HepG2 (cell line): ENCODE data around the gene SUSD3. TPM values are rescaled to one million over a fixed set of nuclear protein-coding genes. Genes with fewer than 3 reads are reported as not detected.

Experiments used
- EED ChIP-seq: sonication (generic); formaldehyde crosslinking; IDR thresholded peaks from 2 replicates; pipeline ENCODE4 v1.5.0; 2020; ENCODE audit warnings: mild to moderate bottlenecking, missing genetic modification reagents
- HIVEP1 ChIP-seq: sonication (generic); formaldehyde crosslinking; IDR thresholded peaks from 2 replicates; pipeline ENCODE4 v1.4.0; 2020; ENCODE audit warnings: mild to moderate bottlenecking, missing genetic modification reagents
- IKZF1 ChIP-seq: fragments of 450-650 bp; IDR thresholded peaks from 2 replicates; pipeline ENCODE4 v1.7.1; 2016
- KLF9 ChIP-seq: IDR thresholded peaks from 2 replicates; pipeline ENCODE4 v1.6.1; 2016; ENCODE audit warnings: low read depth
- MED1 ChIP-seq: sonication (generic); formaldehyde crosslinking; IDR thresholded peaks from 2 replicates; pipeline ENCODE4 v1.4.0; 2020; ENCODE audit warnings: missing genetic modification reagents
- NFE2L1 ChIP-seq: sonication (generic); formaldehyde crosslinking; IDR thresholded peaks from 2 replicates; pipeline ENCODE4 v1.4.0; 2020; ENCODE audit warnings: missing genetic modification reagents, mild to moderate bottlenecking, borderline replicate concordance
- PAX8 ChIP-seq: sonication (generic); formaldehyde crosslinking; IDR thresholded peaks from 2 replicates; pipeline ENCODE4 v1.8.0; 2022; ENCODE audit warnings: mild to moderate bottlenecking, missing genetic modification reagents, borderline replicate concordance
- SP4 ChIP-seq: sonication (generic); formaldehyde crosslinking; IDR thresholded peaks from 2 replicates; pipeline ENCODE4 v1.8.1; 2023; ENCODE audit warnings: mild to moderate bottlenecking, missing genetic modification reagents
- SRY ChIP-seq: sonication (generic); formaldehyde crosslinking; IDR thresholded peaks from 2 replicates; pipeline ENCODE4 v1.8.0; 2022; ENCODE audit warnings: mild to moderate bottlenecking, missing genetic modification reagents
- YEATS4 ChIP-seq: sonication (generic); formaldehyde crosslinking; IDR thresholded peaks from 2 replicates; pipeline ENCODE4 v1.4.0; 2020; ENCODE audit warnings: missing genetic modification reagents, borderline replicate concordance
- ZC3H13 ChIP-seq: sonication (generic); formaldehyde crosslinking; IDR thresholded peaks from 2 replicates; pipeline ENCODE4 v1.8.1; 2023; ENCODE audit warnings: mild to moderate bottlenecking, missing genetic modification reagents, moderate library complexity
- ZNF337 ChIP-seq: sonication (generic); formaldehyde crosslinking; IDR thresholded peaks from 2 replicates; pipeline ENCODE4 v1.5.1; 2020; ENCODE audit warnings: missing genetic modification reagents, low read depth, mild to moderate bottlenecking, borderline replicate concordance
- ZNF501 ChIP-seq: sonication (generic); formaldehyde crosslinking; IDR thresholded peaks from 2 replicates; pipeline ENCODE4 v1.5.1; 2020; ENCODE audit warnings: mild to moderate bottlenecking, moderate library complexity, missing genetic modification reagents
- ZNF761 ChIP-seq: sonication (generic); formaldehyde crosslinking; conservative IDR thresholded peaks from 2 replicates; pipeline ENCODE4 v1.4.0; 2020; ENCODE audit warnings: mild to moderate bottlenecking, missing genetic modification reagents
- ZNF788 ChIP-seq: sonication (generic); formaldehyde crosslinking; IDR thresholded peaks from 2 replicates; pipeline ENCODE4 v1.5.0; 2020; ENCODE audit warnings: mild to moderate bottlenecking, missing genetic modification reagents, borderline replicate concordance
- ZNF878 ChIP-seq: sonication (generic); formaldehyde crosslinking; IDR thresholded peaks from 2 replicates; pipeline ENCODE4 v1.8.1; 2023; ENCODE audit warnings: mild to moderate bottlenecking, missing genetic modification reagents, moderate library complexity
- ZNF883 ChIP-seq: sonication (generic); formaldehyde crosslinking; IDR thresholded peaks from 2 replicates; pipeline ENCODE4 v1.5.1; 2020; ENCODE audit warnings: mild to moderate bottlenecking, missing genetic modification reagents; ENCODE audit errors: not compliant biosample characterization
- ZSCAN30 ChIP-seq: sonication (generic); formaldehyde crosslinking; IDR thresholded peaks from 2 replicates; pipeline ENCODE4 v1.5.0; 2020; ENCODE audit warnings: mild to moderate bottlenecking, missing genetic modification reagents
- polyA plus RNA-seq, 8 experiments: library from polyadenylated mRNA; depleted of rRNA in 3 of 8; stranded (reverse) in 7 of 8; unstranded in 1 of 8; fragments of >200 nt; fragmentation: Illumina TruSeq in 4 of 8; extraction: Trizol in 4 of 8; gene quantifications; 2 replicates each; pipeline versions ENCODE4 v1.2.1 to v1.2.3, GENCODE V29; 2011 to 2016; ENCODE audit warnings: low read depth in 4 of 8, missing spikeins in 1 of 8, mixed read lengths in 1 of 8; ENCODE audit not compliant: insufficient read depth in 1 of 8
- total RNA-seq, 5 experiments: library from RNA; depleted of rRNA; stranded (reverse); fragments of >200 nt; fragmentation: Illumina TruSeq; extraction: Trizol; gene quantifications; 2 replicates each; pipeline ENCODE4 v1.2.3, GENCODE V29; 2016; ENCODE audit warnings: low read depth in 1 of 5
- TF ChIP-seq, protein P1 (sequence below): sonication (generic); formaldehyde crosslinking; conservative IDR thresholded peaks from 2 replicates; pipeline ENCODE4 v1.4.0; 2020; ENCODE audit warnings: mild to moderate bottlenecking, missing genetic modification reagents, moderate library complexity
- TF ChIP-seq, protein P2 (sequence below): sonication (generic); formaldehyde crosslinking; IDR thresholded peaks from 2 replicates; pipeline ENCODE4 v1.4.0; 2020; ENCODE audit warnings: mild to moderate bottlenecking, missing genetic modification reagents
- TF ChIP-seq, protein P3 (sequence below): sonication (generic); formaldehyde crosslinking; IDR thresholded peaks from 2 replicates; pipeline ENCODE4 v1.4.0; 2020; ENCODE audit warnings: mild to moderate bottlenecking, low read depth, missing genetic modification reagents
- TF ChIP-seq, protein P4 (sequence below): IDR thresholded peaks from 2 replicates; pipeline ENCODE4 v1.6.1; 2016; ENCODE audit warnings: low read depth, borderline replicate concordance

Gene SUSD3
- total and polyA plus RNA-seq, 2 of the 13 experiments (the other 11 are each of a cell fraction or from before 2014, with no cell fraction given) = 7.0 to 9.1 TPM

DNA sequence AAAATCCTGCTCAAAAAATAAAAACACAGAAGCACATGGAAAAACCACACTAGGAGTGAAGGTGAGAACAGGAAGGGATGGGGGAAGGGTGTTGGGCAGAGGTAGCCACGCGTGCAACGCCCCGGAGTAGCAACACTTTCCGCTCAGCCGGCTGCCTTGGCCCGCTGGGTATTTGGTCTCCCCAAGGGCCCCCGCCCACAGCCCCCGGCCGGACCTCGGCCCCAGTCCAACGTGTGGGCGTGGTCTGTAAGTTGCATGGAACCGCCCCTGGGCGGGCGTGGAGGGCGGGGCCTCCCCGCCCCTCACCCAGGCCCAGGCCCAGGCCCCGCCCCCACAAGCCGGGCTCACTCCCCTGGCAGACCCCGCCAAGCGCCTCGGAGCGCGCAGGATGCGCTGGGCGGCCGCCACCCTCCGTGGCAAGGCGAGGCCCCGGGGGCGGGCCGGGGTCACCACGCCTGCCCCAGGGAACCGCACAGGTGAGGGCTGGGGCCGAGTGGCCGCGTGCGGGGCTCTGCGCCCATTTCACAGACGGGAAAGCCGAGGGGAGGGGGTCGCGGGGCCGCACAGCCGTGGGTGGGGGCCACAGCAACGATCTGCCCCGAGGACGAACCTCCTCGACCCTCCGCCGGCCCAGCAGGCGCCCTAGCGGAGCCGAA lies at the start of gene SUSD3 (continued):
- TF ChIP-seq, protein P1, sequence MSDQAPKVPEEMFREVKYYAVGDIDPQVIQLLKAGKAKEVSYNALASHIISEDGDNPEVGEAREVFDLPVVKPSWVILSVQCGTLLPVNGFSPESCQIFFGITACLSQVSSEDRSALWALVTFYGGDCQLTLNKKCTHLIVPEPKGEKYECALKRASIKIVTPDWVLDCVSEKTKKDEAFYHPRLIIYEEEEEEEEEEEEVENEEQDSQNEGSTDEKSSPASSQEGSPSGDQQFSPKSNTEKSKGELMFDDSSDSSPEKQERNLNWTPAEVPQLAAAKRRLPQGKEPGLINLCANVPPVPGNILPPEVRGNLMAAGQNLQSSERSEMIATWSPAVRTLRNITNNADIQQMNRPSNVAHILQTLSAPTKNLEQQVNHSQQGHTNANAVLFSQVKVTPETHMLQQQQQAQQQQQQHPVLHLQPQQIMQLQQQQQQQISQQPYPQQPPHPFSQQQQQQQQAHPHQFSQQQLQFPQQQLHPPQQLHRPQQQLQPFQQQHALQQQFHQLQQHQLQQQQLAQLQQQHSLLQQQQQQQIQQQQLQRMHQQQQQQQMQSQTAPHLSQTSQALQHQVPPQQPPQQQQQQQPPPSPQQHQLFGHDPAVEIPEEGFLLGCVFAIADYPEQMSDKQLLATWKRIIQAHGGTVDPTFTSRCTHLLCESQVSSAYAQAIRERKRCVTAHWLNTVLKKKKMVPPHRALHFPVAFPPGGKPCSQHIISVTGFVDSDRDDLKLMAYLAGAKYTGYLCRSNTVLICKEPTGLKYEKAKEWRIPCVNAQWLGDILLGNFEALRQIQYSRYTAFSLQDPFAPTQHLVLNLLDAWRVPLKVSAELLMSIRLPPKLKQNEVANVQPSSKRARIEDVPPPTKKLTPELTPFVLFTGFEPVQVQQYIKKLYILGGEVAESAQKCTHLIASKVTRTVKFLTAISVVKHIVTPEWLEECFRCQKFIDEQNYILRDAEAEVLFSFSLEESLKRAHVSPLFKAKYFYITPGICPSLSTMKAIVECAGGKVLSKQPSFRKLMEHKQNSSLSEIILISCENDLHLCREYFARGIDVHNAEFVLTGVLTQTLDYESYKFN = peak; percentile 43
- TF ChIP-seq SRY (CRISPR knock-in tag) (no peak), ZNF878 (CRISPR knock-in tag) (no peak), SP4 (CRISPR knock-in tag) (peak; percentile 94), ZNF761 (no peak), NFE2L1 (no peak), EED (CRISPR knock-in tag) (no peak), ZNF501 (no peak), KLF9 (no peak), MED1 (CRISPR knock-in tag) (0 out of 2 replicates have a peak, but pooled peaks have one; percentile 30), HIVEP1 (no peak), IKZF1 (no peak), ZNF788 (CRISPR knock-in tag) (no peak), YEATS4 (CRISPR knock-in tag) (no peak), ZC3H13 (CRISPR knock-in tag) (no peak), ZSCAN30 (CRISPR knock-in tag) (no peak), PAX8 (CRISPR knock-in tag) (no peak), ZNF883 (CRISPR knock-in tag) (no peak), ZNF337 (CRISPR knock-in tag) (no peak)
- TF ChIP-seq, protein P2, sequence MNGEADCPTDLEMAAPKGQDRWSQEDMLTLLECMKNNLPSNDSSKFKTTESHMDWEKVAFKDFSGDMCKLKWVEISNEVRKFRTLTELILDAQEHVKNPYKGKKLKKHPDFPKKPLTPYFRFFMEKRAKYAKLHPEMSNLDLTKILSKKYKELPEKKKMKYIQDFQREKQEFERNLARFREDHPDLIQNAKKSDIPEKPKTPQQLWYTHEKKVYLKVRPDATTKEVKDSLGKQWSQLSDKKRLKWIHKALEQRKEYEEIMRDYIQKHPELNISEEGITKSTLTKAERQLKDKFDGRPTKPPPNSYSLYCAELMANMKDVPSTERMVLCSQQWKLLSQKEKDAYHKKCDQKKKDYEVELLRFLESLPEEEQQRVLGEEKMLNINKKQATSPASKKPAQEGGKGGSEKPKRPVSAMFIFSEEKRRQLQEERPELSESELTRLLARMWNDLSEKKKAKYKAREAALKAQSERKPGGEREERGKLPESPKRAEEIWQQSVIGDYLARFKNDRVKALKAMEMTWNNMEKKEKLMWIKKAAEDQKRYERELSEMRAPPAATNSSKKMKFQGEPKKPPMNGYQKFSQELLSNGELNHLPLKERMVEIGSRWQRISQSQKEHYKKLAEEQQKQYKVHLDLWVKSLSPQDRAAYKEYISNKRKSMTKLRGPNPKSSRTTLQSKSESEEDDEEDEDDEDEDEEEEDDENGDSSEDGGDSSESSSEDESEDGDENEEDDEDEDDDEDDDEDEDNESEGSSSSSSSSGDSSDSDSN (CRISPR knock-in tag) = no peak; the same call in 1 of the 2 replicates
- TF ChIP-seq, protein P3, sequence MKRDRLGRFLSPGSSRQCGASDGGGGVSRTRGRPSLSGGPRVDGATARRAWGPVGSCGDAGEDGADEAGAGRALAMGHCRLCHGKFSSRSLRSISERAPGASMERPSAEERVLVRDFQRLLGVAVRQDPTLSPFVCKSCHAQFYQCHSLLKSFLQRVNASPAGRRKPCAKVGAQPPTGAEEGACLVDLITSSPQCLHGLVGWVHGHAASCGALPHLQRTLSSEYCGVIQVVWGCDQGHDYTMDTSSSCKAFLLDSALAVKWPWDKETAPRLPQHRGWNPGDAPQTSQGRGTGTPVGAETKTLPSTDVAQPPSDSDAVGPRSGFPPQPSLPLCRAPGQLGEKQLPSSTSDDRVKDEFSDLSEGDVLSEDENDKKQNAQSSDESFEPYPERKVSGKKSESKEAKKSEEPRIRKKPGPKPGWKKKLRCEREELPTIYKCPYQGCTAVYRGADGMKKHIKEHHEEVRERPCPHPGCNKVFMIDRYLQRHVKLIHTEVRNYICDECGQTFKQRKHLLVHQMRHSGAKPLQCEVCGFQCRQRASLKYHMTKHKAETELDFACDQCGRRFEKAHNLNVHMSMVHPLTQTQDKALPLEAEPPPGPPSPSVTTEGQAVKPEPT = no peak
- TF ChIP-seq, protein P4, sequence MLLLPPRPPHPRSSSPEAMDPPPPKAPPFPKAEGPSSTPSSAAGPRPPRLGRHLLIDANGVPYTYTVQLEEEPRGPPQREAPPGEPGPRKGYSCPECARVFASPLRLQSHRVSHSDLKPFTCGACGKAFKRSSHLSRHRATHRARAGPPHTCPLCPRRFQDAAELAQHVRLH (CRISPR knock-in tag) = no peak; the same call in 1 of the 2 replicates
